ENCODE measurements around the gene CAVIN4.

DNA sequence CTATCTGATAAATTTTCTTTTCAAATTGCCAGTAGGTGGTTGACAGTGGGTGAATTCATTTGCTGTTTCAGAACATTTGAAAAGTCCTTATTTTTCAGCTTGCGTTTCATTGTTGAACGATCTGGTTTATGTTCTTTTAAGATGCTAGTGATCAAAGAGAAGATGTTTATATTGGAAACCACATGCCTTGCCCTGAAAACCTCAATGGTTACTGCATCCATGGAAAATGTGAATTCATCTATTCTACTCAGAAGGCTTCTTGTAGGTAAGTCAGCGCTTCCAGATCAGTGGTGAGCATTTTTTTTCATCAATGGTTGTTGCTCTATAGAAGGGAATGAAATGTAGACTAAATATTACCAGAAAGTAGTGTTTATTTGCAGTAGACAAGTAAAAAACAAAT is 16.6 kb upstream of the CAVIN4 start:
- TF ChIP-seq, protein P1, sequence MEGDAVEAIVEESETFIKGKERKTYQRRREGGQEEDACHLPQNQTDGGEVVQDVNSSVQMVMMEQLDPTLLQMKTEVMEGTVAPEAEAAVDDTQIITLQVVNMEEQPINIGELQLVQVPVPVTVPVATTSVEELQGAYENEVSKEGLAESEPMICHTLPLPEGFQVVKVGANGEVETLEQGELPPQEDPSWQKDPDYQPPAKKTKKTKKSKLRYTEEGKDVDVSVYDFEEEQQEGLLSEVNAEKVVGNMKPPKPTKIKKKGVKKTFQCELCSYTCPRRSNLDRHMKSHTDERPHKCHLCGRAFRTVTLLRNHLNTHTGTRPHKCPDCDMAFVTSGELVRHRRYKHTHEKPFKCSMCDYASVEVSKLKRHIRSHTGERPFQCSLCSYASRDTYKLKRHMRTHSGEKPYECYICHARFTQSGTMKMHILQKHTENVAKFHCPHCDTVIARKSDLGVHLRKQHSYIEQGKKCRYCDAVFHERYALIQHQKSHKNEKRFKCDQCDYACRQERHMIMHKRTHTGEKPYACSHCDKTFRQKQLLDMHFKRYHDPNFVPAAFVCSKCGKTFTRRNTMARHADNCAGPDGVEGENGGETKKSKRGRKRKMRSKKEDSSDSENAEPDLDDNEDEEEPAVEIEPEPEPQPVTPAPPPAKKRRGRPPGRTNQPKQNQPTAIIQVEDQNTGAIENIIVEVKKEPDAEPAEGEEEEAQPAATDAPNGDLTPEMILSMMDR (conservative IDR thresholded peaks at IDR 0.05; ENCODE audit: low read depth in 2 of 2), result no peak
- TF ChIP-seq EZH2 (IDR thresholded peaks at IDR 0.05; ENCODE audit: low read depth, unreplicated experiment) (no peak), JUNB (IDR thresholded peaks at IDR 0.05; ENCODE audit: unreplicated experiment) (no peak), POLR2AphosphoS5 (IDR thresholded peaks at IDR 0.05; ENCODE audit: low read depth) (no peak), STAT1 (IDR thresholded peaks at IDR 0.05; ENCODE audit: unreplicated experiment) (no peak), EZH2phosphoT487 (IDR thresholded peaks at IDR 0.05; ENCODE audit: unreplicated experiment) (no peak), CREB1 (CRISPR knock-in tag; IDR thresholded peaks at IDR 0.05; ENCODE audit: low read depth) (no peak), ZNF331 (CRISPR knock-in tag; IDR thresholded peaks at IDR 0.05; ENCODE audit: low read depth) (no peak)
- TF ChIP-seq, protein P2, sequence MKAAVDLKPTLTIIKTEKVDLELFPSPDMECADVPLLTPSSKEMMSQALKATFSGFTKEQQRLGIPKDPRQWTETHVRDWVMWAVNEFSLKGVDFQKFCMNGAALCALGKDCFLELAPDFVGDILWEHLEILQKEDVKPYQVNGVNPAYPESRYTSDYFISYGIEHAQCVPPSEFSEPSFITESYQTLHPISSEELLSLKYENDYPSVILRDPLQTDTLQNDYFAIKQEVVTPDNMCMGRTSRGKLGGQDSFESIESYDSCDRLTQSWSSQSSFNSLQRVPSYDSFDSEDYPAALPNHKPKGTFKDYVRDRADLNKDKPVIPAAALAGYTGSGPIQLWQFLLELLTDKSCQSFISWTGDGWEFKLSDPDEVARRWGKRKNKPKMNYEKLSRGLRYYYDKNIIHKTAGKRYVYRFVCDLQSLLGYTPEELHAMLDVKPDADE (IDR thresholded peaks at IDR 0.05), result no peak
